ENCODE data around the gene NOP53. TPM values are rescaled to one million over a fixed set of nuclear protein-coding genes. Genes with fewer than 3 reads are reported as not detected.
"Not testable (repeated sequence)": the region's sequence is repeated elsewhere in the genome, so short reads cannot be mapped to it uniquely, and the experiment has no call there.

The NOP53 gene
- total RNA-seq, 1 donor from 2014 or later, result 266 TPM

GRCh38 chr19:47707135-47707925 is 38.0 kb upstream of the NOP53 start:
- peaks cover 9% of the 10 kb centered on the region for H3K36me3 Mint-ChIP-seq (ENCODE audit: low read depth)
- H3K9me3 Mint-ChIP-seq, result no peaks in the 10 kb centered on the region
- intact Hi-C loops (cut with micrococcal nuclease), result loop anchor here (1.0 to 10.0 kb wide), 2 partner anchors 271 to 413 kb away; no protein-coding TSS in a partner anchor
- peak; percentile 64 for DNase-seq (ENCODE audit: low spot score)
- no peaks in the 10 kb centered on the region for H3K4me1 Mint-ChIP-seq (ENCODE audit: low read depth)
- peaks cover 5% of the 10 kb centered on the region for H3K27me3 Mint-ChIP-seq (ENCODE audit: low read depth)
- no peak overlapping the region for H3K4me3 Mint-ChIP-seq (ENCODE audit: low read depth)
- no peak overlapping the region for H3K27ac Mint-ChIP-seq

DNA sequence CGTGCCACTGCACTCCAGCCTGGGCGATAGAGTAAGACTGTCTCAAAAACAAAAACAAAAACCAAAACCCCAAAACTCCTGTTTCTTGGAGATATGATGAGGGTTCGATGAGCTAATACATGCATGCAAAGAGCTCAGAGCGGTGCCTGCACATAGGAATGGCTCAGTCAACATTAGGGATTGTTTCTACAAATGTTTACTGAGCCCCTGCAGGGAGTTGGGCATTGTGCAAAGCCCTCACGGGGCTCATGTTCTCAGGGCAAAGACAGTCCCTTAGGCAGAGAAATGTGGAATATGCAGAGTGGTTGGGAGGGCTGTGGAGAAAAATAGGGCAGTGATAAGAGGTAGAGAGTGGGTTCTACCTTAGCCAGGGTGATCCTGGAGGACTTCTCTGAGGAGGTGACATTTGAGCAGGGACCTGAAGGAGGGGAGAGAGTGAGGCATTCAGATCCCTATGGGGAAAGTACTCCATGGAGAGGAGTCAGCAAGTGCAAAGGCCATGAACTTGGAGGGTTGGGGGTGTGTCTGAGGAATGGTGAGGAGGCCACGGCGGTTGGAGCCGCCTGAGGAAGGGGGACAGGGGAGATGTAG is 33.6 kb upstream of the NOP53 start:
- intact Hi-C loops (cut with micrococcal nuclease), result loop anchor here (10.0 kb wide), 1 partner anchor 73 kb away; no protein-coding TSS in a partner anchor
- peaks cover 23% of the 10 kb centered on the region for H3K27me3 Mint-ChIP-seq (ENCODE audit: low read depth)
- no peak overlapping the region for H3K4me3 Mint-ChIP-seq (ENCODE audit: low read depth)
- H3K4me1 Mint-ChIP-seq (ENCODE audit: low read depth), result no peaks in the 10 kb centered on the region
- no peaks in the 10 kb centered on the region for H3K36me3 Mint-ChIP-seq (ENCODE audit: low read depth)
- no peak overlapping the region for H3K27ac Mint-ChIP-seq
- H3K9me3 Mint-ChIP-seq, result no peaks in the 10 kb centered on the region
- no peak for DNase-seq (ENCODE audit: low spot score)

GRCh38 chr19:47713046-47714021 is 32.0 kb upstream of the NOP53 start, which contains the start of gene EHD2:
EHD2 (plus strand) TSS chr19:47713422; CDS start chr19:47716613, 3,191 bp downstream.
- Mint-ChIP-seq H3K27ac (no peak within 1 kb of the TSS), H3K36me3 (ENCODE audit: low read depth) (no peaks in the 10 kb centered on the region), H3K4me1 (ENCODE audit: low read depth) (no peaks in the 10 kb centered on the region), H3K9me3 (no peaks in the 10 kb centered on the region), H3K27me3 (ENCODE audit: low read depth) (peaks cover 23% of the 10 kb centered on the region), H3K4me3 (ENCODE audit: low read depth) (peak within 1 kb of the TSS; percentile 31)
- intact Hi-C loops (cut with micrococcal nuclease), result loop anchor here (1.0 to 10.0 kb wide), 2 partner anchors 30 to 71 kb away; no protein-coding TSS in a partner anchor
- DNase-seq (ENCODE audit: low spot score), result no peak

DNA sequence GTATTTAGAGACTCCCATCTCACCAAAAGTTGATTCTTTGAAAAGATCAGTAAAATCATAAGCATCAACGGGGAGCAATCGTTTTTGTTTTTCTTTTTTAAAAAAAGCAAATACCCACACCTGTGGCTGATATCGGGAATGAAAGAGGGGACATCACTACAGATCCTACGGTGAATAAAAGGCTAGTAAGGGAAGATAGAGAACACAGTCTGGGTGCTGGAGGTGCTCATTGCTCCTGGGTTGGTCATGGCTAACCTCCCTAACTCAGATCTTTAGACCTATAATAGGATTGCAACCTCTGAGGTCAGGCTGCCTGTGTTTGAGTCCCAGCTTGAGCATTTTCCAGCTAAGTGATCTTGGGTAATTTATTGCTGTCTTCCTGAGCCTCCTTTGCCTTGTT is 31.0 kb upstream of the NOP53 start:
- no peak overlapping the region for H3K4me3 Mint-ChIP-seq (ENCODE audit: low read depth)
- no peaks in the 10 kb centered on the region for H3K4me1 Mint-ChIP-seq (ENCODE audit: low read depth)

GRCh38 chr19:47714855-47715254 is 30.5 kb upstream of the NOP53 start:
- not testable (repeated sequence) for DNase-seq (ENCODE audit: low spot score); H3K9me3 Mint-ChIP-seq; H3K36me3 Mint-ChIP-seq (ENCODE audit: low read depth); H3K4me3 Mint-ChIP-seq (ENCODE audit: low read depth); H3K4me1 Mint-ChIP-seq (ENCODE audit: low read depth); H3K27ac Mint-ChIP-seq
- H3K27me3 Mint-ChIP-seq (ENCODE audit: low read depth), result peaks cover 23% of the 10 kb centered on the region
- intact Hi-C loops (cut with micrococcal nuclease), result loop anchor here (10.0 kb wide), 1 partner anchor 70 kb away; no protein-coding TSS in a partner anchor

More for the DNA sequence above, 31.0 kb upstream of the NOP53 start:
- Mint-ChIP-seq H3K9me3 (no peaks in the 10 kb centered on the region), H3K36me3 (ENCODE audit: low read depth) (no peaks in the 10 kb centered on the region), H3K27me3 (ENCODE audit: low read depth) (peaks cover 23% of the 10 kb centered on the region), H3K27ac (no peak overlapping the region)
- intact Hi-C loops (cut with micrococcal nuclease), result loop anchor here (10.0 kb wide), 1 partner anchor 70 kb away; no protein-coding TSS in a partner anchor
- DNase-seq (ENCODE audit: low spot score), result no peak

DNA sequence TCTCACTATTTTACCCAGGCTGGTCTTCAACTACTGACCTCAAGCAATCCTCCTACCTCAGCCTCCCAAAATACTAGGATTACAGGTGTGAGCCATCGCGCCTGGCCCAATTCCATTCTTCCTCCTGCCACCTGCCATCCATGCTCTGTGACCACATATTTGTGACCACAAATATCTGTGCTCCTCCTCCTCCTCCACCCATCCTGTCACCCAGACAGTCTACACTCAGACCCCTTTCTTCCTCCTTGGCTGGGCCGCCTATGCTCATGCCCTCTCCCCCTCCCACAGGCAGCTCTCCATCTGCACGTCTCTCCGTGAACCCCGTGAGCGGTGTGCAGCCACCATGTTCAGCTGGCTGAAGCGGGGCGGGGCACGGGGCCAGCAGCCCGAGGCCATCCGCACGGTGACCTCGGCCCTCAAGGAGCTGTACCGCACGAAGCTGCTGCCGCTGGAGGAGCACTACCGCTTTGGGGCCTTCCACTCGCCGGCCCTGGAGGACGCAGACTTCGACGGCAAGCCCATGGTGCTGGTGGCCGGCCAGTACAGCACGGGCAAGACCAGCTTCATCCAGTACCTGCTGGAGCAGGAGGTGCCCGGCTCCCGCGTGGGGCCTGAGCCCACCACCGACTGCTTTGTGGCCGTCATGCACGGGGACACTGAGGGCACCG is 28.9 kb upstream of the NOP53 start:
- Mint-ChIP-seq H3K9me3 (no peaks in the 10 kb centered on the region), H3K27me3 (ENCODE audit: low read depth) (peaks cover 23% of the 10 kb centered on the region), H3K4me1 (ENCODE audit: low read depth) (no peaks in the 10 kb centered on the region), H3K27ac (no peak overlapping the region), H3K36me3 (ENCODE audit: low read depth) (no peaks in the 10 kb centered on the region), H3K4me3 (ENCODE audit: low read depth) (no peak overlapping the region)
- no peak for DNase-seq (ENCODE audit: low spot score)
- intact Hi-C loops (cut with micrococcal nuclease), result loop anchor here (10.0 kb wide), 1 partner anchor 68 kb away; no protein-coding TSS in a partner anchor

- peaks cover 14% of the 10 kb centered on the region for H3K27me3 Mint-ChIP-seq (ENCODE audit: low read depth)
- not testable (repeated sequence) for H3K4me3 Mint-ChIP-seq (ENCODE audit: low read depth); H3K36me3 Mint-ChIP-seq (ENCODE audit: low read depth); DNase-seq (ENCODE audit: low spot score); H3K27ac Mint-ChIP-seq; H3K9me3 Mint-ChIP-seq; H3K4me1 Mint-ChIP-seq (ENCODE audit: low read depth)
- intact Hi-C loops (cut with micrococcal nuclease), result loop anchor here (10.0 kb wide), 1 partner anchor 66 kb away; no protein-coding TSS in a partner anchor
Observed at GRCh38 chr19:47718415-47719046, 26.8 kb upstream of the NOP53 start.

DNA sequence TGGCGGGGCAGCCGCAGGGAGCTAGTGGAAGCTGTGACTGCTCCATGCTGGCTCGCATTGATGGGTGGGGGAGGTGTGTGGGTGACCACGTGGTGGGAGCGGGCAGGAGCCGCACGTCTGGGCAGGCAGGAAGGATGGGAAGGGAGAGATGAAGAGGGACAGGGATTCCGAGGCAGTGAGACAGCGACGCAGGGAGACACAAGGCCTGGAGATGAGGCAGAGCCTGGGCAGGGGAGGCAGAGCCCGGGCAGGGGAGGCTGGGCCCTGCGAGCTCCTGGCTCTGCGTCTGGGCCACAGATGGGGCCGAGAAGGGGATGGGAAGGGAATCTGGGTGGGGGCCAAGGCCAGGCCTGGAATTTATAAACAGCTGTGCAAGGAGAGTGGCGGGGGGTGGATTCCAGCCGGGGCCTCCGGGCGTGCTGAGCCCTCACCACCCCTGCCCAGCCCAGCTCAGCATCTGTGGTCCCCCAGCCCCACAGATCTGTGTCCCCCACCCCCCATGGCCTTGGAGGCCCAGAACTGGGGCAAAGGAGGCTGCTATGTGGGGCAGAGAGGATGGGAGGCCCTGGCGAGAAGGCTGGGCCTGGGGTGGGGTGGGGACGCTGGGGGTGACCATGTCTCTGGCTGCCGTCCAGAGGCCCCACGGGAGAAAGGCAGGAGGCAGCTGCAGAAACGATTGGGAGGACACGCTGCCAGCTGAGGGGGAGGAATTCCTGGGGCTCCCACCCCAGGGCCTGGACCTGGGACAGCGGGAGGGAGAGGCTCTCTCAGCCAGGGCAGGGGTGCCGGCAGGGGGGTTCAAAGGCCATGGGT is 26.1 kb upstream of the NOP53 start:
- H3K9me3 Mint-ChIP-seq, result no peaks in the 10 kb centered on the region
- DNase-seq (ENCODE audit: low spot score), result no peak
- no peaks in the 10 kb centered on the region for H3K36me3 Mint-ChIP-seq (ENCODE audit: low read depth)
- intact Hi-C loops (cut with micrococcal nuclease), result loop anchor here (10.0 kb wide), 1 partner anchor 66 kb away; no protein-coding TSS in a partner anchor
- peaks cover 7% of the 10 kb centered on the region for H3K27me3 Mint-ChIP-seq (ENCODE audit: low read depth)
- H3K4me3 Mint-ChIP-seq (ENCODE audit: low read depth), result no peak overlapping the region
- H3K4me1 Mint-ChIP-seq (ENCODE audit: low read depth), result no peaks in the 10 kb centered on the region
- H3K27ac Mint-ChIP-seq, result no peak overlapping the region

DNA sequence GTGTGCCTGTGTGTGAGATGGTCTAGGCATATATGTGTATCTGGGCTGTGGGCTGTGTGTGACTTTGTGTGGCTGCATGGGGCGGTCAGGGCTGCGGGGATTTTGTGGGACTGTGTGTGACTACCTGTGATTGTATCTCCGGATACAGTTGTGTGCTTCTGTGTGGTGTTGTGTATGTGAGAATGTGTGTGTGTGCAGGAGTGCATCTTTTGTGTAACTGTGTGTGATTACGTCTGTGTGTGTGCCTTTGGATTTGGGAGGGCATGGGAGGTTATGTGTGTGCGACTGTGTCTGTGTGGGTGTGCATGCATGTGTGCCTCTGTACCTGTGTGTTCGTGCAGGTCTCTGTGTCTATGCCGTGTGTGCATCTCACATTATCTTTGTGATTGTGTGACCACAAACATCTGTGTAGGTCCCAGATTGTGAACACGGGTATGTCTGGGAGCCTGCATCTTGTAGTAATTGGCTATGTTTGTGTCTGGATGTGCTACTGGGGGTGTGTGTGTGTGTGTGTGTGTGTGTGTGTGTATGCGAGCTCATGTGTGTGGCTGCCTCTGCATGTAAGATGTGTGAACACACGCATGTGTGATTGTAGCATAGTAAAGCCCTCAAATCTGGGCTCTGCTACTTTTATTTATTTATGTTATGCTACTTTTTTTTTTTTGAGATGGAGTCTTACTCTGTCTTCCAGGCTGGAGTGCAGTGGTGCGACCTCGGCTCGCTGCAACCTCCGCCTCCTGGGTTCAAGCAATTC is 24.5 kb upstream of the NOP53 start:
- H3K27ac Mint-ChIP-seq, result no peak overlapping the region
- H3K27me3 Mint-ChIP-seq (ENCODE audit: low read depth), result no peaks in the 10 kb centered on the region
- no peak overlapping the region for H3K4me3 Mint-ChIP-seq (ENCODE audit: low read depth)

GRCh38 chr19:47723581-47723940 is 21.8 kb upstream of the NOP53 start:
- Mint-ChIP-seq H3K4me1 (ENCODE audit: low read depth) (peaks cover 3% of the 10 kb centered on the region), H3K4me3 (ENCODE audit: low read depth) (no peak overlapping the region), H3K36me3 (ENCODE audit: low read depth) (no peaks in the 10 kb centered on the region), H3K27me3 (ENCODE audit: low read depth) (peaks cover 4% of the 10 kb centered on the region), H3K27ac (no peak overlapping the region), H3K9me3 (no peaks in the 10 kb centered on the region)
- no peak for DNase-seq (ENCODE audit: low spot score)
- intact Hi-C loops (cut with micrococcal nuclease), result no loop called here

More for the DNA sequence above, 24.5 kb upstream of the NOP53 start:
- Mint-ChIP-seq H3K9me3 (no peaks in the 10 kb centered on the region), H3K4me1 (ENCODE audit: low read depth) (no peaks in the 10 kb centered on the region), H3K36me3 (ENCODE audit: low read depth) (no peaks in the 10 kb centered on the region)
- intact Hi-C loops (cut with micrococcal nuclease), result no loop called here
- DNase-seq (ENCODE audit: low spot score), result no peak
